Vagina (tissue), 2 donors: ENCODE measurements around the gene APOC3.

ENCODE experiments used
- POLR2A ChIP-seq, 2 donors: fragments of 450-650 bp; IDR thresholded peaks; one replicate each; pipeline ENCODE4 v1.6.1; 2017; ENCODE audit warnings: antibody characterized with exemption in 2 of 2, mild to moderate bottlenecking in 2 of 2, moderate library complexity in 2 of 2
- POLR2AphosphoS5 ChIP-seq, 2 donors: sonication (generic); formaldehyde crosslinking; IDR thresholded peaks; one replicate each; pipeline ENCODE4 v1.9.0; 2017; ENCODE audit warnings: antibody characterized with exemption in 2 of 2, mild to moderate bottlenecking in 2 of 2, low read depth in 1 of 2; ENCODE audit not compliant: insufficient read depth in 1 of 2
- TF ChIP-seq, protein P1 (sequence below), 3 experiments: fragments of 450-650 bp in 2 of 3; fragments of 200-600 bp in 1 of 3; sonication (generic) in 1 of 3; IDR thresholded peaks; one replicate each; pipeline ENCODE4 v1.5.1; 2017 to 2019; ENCODE audit warnings: antibody characterized with exemption in 3 of 3, mild to moderate bottlenecking in 2 of 3, moderate library complexity in 2 of 3

DNA sequence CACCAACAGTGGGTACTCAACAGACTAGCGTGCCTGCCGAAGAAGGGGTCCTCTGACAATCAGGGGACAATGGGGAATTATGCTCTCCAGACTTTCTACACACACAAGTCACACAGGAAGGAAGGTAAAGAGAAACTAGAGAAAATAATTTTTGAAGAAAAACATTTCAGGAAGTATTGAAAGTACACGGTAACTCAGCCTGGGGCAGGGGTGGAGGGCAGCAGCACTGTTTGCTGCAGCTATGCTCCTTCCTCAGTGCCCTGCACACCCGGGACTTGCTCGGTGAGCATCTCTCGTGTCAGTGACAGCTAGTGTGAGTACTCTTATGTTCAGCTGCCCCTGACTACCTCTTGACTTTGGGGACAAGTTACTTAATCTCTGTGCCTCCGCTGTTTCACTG is 25.7 kb downstream of the APOC3 start:
- TF ChIP-seq, protein P1, sequence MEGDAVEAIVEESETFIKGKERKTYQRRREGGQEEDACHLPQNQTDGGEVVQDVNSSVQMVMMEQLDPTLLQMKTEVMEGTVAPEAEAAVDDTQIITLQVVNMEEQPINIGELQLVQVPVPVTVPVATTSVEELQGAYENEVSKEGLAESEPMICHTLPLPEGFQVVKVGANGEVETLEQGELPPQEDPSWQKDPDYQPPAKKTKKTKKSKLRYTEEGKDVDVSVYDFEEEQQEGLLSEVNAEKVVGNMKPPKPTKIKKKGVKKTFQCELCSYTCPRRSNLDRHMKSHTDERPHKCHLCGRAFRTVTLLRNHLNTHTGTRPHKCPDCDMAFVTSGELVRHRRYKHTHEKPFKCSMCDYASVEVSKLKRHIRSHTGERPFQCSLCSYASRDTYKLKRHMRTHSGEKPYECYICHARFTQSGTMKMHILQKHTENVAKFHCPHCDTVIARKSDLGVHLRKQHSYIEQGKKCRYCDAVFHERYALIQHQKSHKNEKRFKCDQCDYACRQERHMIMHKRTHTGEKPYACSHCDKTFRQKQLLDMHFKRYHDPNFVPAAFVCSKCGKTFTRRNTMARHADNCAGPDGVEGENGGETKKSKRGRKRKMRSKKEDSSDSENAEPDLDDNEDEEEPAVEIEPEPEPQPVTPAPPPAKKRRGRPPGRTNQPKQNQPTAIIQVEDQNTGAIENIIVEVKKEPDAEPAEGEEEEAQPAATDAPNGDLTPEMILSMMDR (IDR thresholded peaks at IDR 0.05): no peak
- TF ChIP-seq POLR2A (IDR thresholded peaks at IDR 0.05) (no peak), POLR2AphosphoS5 (IDR thresholded peaks at IDR 0.05; ENCODE audit: insufficient read depth in 1 of 2, low read depth in 1 of 2) (no peak)
